DND-41 (cell line): ENCODE results near the gene SLC2A6.

ENCODE experiments used
- ATAC-seq: fragments of 200-7000 bp; cut with Tn5 transposase; 3 replicates; pipeline ENCODE4 v1.9.1; 2021; ENCODE audit warnings: low read depth; ENCODE audit not compliant: insufficient read depth
- DNase-seq: peaks from one replicate; pipeline ENCODE4 v3.0.0-alpha.2; 2020
- H2AFZ ChIP-seq: 2 replicates; pipeline ENCODE4 v1.6.0; 2012; ENCODE audit warnings: low read depth, low read length
- H3K27ac ChIP-seq: 2 replicates; pipeline ENCODE4 v1.5.1; 2012; ENCODE audit warnings: low read length, inconsistent platforms
- H3K27me3 ChIP-seq: fragments of 200-600 bp; sonication (generic); 2 replicates; pipeline ENCODE4 v1.6.0; 2012; ENCODE audit warnings: low read length, mild to moderate bottlenecking, inconsistent platforms; ENCODE audit not compliant: insufficient read depth, poor library complexity
- H3K36me3 ChIP-seq: 2 replicates; pipeline ENCODE4 v1.5.1; 2012; ENCODE audit warnings: low read length, inconsistent platforms; ENCODE audit not compliant: insufficient read depth
- H3K4me1 ChIP-seq: 2 replicates; pipeline ENCODE4 v1.5.1; 2012; ENCODE audit warnings: mild to moderate bottlenecking, low read length; ENCODE audit not compliant: insufficient read depth
- H3K4me2 ChIP-seq: 2 replicates; pipeline ENCODE4 v1.6.0; 2012; ENCODE audit warnings: mild to moderate bottlenecking, moderate library complexity, low read length, inconsistent platforms; ENCODE audit not compliant: insufficient read depth
- H3K4me3 ChIP-seq, 2 experiments: fragments of 200-600 bp in 1 of 2; shearing (Covaris generic) in 1 of 2; 2 replicates each; pipeline ENCODE4 v1.5.1; 2012 to 2016; ENCODE audit warnings: inconsistent platforms in 2 of 2, low read length in 2 of 2, mild to moderate bottlenecking in 2 of 2, low read depth in 1 of 2, moderate library complexity in 1 of 2
- H3K79me2 ChIP-seq: 2 replicates; pipeline ENCODE4 v1.6.0; 2012; ENCODE audit warnings: low read length, inconsistent platforms; ENCODE audit not compliant: insufficient read depth
- H3K9ac ChIP-seq: 2 replicates; pipeline ENCODE4 v1.6.0; 2012; ENCODE audit warnings: low read depth, mild to moderate bottlenecking, inconsistent platforms, low read length, moderate library complexity
- H3K9me3 ChIP-seq: 2 replicates; pipeline ENCODE4 v1.5.1; 2012; ENCODE audit warnings: low read length, moderate library complexity, mild to moderate bottlenecking, inconsistent platforms; ENCODE audit not compliant: insufficient read depth, severe bottlenecking
- H4K20me1 ChIP-seq: 2 replicates; pipeline ENCODE4 v1.6.0; 2012; ENCODE audit warnings: low read length; ENCODE audit not compliant: insufficient read depth
- CTCF ChIP-seq: IDR thresholded peaks from 2 replicates; pipeline ENCODE4 v1.5.1; 2012; ENCODE audit warnings: borderline replicate concordance, low read length, moderate library complexity, mild to moderate bottlenecking; ENCODE audit not compliant: poor library complexity, severe bottlenecking; ENCODE audit errors: extremely low read depth
- EZH2 ChIP-seq: IDR thresholded peaks from 3 replicates; pipeline ENCODE4 v1.6.1; 2012; ENCODE audit warnings: borderline replicate concordance, low read depth, mild to moderate bottlenecking, moderate library complexity, low read length, inconsistent platforms; ENCODE audit not compliant: severe bottlenecking

Gene SLC2A6

GRCh38 chr9:133489253-133490190 is 10.6 kb upstream of the SLC2A6 start:
- no peak overlapping the region for H3K27ac ChIP-seq
- ATAC-seq (no peak), DNase-seq (no peak)
- H3K4me2 ChIP-seq, result no peak overlapping the region
- H3K4me1 ChIP-seq, result peaks cover 7% of the 10 kb centered on the region
- no peaks in the 10 kb centered on the region for H3K79me2 ChIP-seq
- H3K9ac ChIP-seq, result no peak overlapping the region
- no peaks in the 10 kb centered on the region for H3K36me3 ChIP-seq
- H4K20me1 ChIP-seq, result no peaks in the 10 kb centered on the region
- no peaks in the 10 kb centered on the region for H3K9me3 ChIP-seq
- no peak overlapping the region for H3K4me3 ChIP-seq
- TF ChIP-seq EZH2, result no peak
- TF ChIP-seq CTCF, result no peak
- no peak overlapping the region for H2AFZ ChIP-seq
- no peaks in the 10 kb centered on the region for H3K27me3 ChIP-seq

GRCh38 chr9:133488686-133489252 is 9.9 kb upstream of the SLC2A6 start:
- Histone ChIP-seq H2AFZ (no peak overlapping the region), H3K4me1 (peaks cover 7% of the 10 kb centered on the region), H3K4me3 (no peak overlapping the region), H3K36me3 (no peaks in the 10 kb centered on the region), H3K27ac (no peak overlapping the region), H3K79me2 (no peaks in the 10 kb centered on the region), H3K4me2 (no peak overlapping the region), H3K9me3 (no peaks in the 10 kb centered on the region), H4K20me1 (no peaks in the 10 kb centered on the region), H3K27me3 (no peaks in the 10 kb centered on the region), H3K9ac (no peak overlapping the region)
- no peak for DNase-seq
- ATAC-seq, result no peak
- TF ChIP-seq CTCF (no peak), EZH2 (no peak)

GRCh38 chr9:133487331-133487725 is 8.4 kb upstream of the SLC2A6 start:
- ATAC-seq (no peak), DNase-seq (no peak)
- H3K27me3 ChIP-seq, result no peaks in the 10 kb centered on the region
- H2AFZ ChIP-seq, result no peak overlapping the region
- no peaks in the 10 kb centered on the region for H3K79me2 ChIP-seq
- peaks cover 7% of the 10 kb centered on the region for H3K4me1 ChIP-seq
- no peaks in the 10 kb centered on the region for H3K36me3 ChIP-seq
- H3K4me2 ChIP-seq, result no peak overlapping the region
- H3K4me3 ChIP-seq, result no peak overlapping the region
- no peak overlapping the region for H3K9ac ChIP-seq
- TF ChIP-seq EZH2 (no peak), CTCF (no peak)
- no peaks in the 10 kb centered on the region for H3K9me3 ChIP-seq
- no peak overlapping the region for H3K27ac ChIP-seq
- no peaks in the 10 kb centered on the region for H4K20me1 ChIP-seq
